Measurements from ENCODE around the gene OR11L1.

- TF ChIP-seq CTCF (IDR thresholded peaks at IDR 0.05) = no peak
- no peak for TF ChIP-seq EP300 (IDR thresholded peaks at IDR 0.05)
- no peak for TF ChIP-seq POLR2A (IDR thresholded peaks at IDR 0.05)
Measured at GRCh38 chr1:247845011-247845692, 3.5 kb upstream of the OR11L1 start.

All from tibial nerve (tissue), 4 donors.